Adrenal gland (tissue), 12 donors: ENCODE data around the gene LZTS2. TPM values are rescaled to one million over a fixed set of nuclear protein-coding genes. Genes with fewer than 3 reads are reported as not detected.

Experiments used
- DNase-seq, 7 donors: peaks; one replicate each; pipeline ENCODE4 v3.0.0-alpha.2; 2019 to 2020
- H3K27ac ChIP-seq, 5 donors: fragments of 200-600 bp; sonication (generic) in 4 of 5; 1 replicate in 3 of 5; 2 replicates in 2 of 5; pipeline versions ENCODE4 v1.5.1 to v1.8.0; 2016 to 2020; ENCODE audit warnings: mild to moderate bottlenecking in 1 of 5
- H3K27me3 ChIP-seq: fragments of 200-600 bp; 2 replicates; pipeline ENCODE4 v1.8.0; 2021
- H3K36me3 ChIP-seq, 2 donors: fragments of 200-600 bp; replicated peaks in 1 of 2; 1 replicate in 1 of 2; 2 replicates in 1 of 2; pipeline versions ENCODE4 v1.5.1 to v1.8.0; 2018 to 2022
- H3K4me1 ChIP-seq, 2 donors: fragments of 200-600 bp; replicated peaks in 1 of 2; 1 replicate in 1 of 2; 2 replicates in 1 of 2; pipeline versions ENCODE4 v1.5.1 to v1.8.0; 2018 to 2021
- H3K4me3 ChIP-seq, 4 donors: fragments of 200-600 bp; sonication (generic) in 3 of 4; one replicate each; pipeline ENCODE4 v1.5.1; 2016 to 2018
- H3K9me3 ChIP-seq, 3 donors: fragments of 200-600 bp; sonication (generic) in 1 of 3; replicated peaks in 1 of 3; 1 replicate in 2 of 3; 2 replicates in 1 of 3; pipeline versions ENCODE4 v1.5.1 to v1.8.0; 2016 to 2021
- CTCF ChIP-seq, 6 experiments: fragments of 450-650 bp in 4 of 6; fragments of 200-600 bp in 2 of 6; sonication (generic) in 1 of 6; IDR thresholded peaks; 1 replicate in 5 of 6; 2 replicates in 1 of 6; pipeline versions ENCODE4 v1.5.1 to v1.8.0; 2016 to 2021; ENCODE audit warnings: antibody characterized with exemption in 6 of 6, mild to moderate bottlenecking in 2 of 6, moderate library complexity in 1 of 6
- POLR2A ChIP-seq, 2 donors: fragments of 450-650 bp; IDR thresholded peaks; one replicate each; pipeline ENCODE4 v1.6.1; 2017; ENCODE audit warnings: antibody characterized with exemption in 2 of 2, mild to moderate bottlenecking in 2 of 2, moderate library complexity in 1 of 2
- WGBS, 4 donors: extraction: QIAGEN DNeasy Blood & Tissue Kit in 2 of 4; methylation state at CpG; one replicate each; pipeline versions ENCODE4 v1.1.5 to v1.1.7; 2013 to 2017; 5-methylcytosine and 5-hydroxymethylcytosine counted together
- intact Hi-C, 2 donors: fragments of 100-400 bp; cut with DNase I; formaldehyde crosslinking; loops; one replicate each; pipeline versions ENCODE4 v1.14.1 to v1.15.0; 2022 to 2023
- polyA plus RNA-seq, 3 donors: library from polyadenylated mRNA; stranded (reverse); fragments of 200-250 nt in 2 of 3; fragments of 350-450 nt in 1 of 3; fragmentation: Illumina TruSeq in 1 of 3; extraction: RNeasy Lipid Tissue Mini Kit (QIAGEN cat#74804) in 1 of 3; gene quantifications; one replicate each; pipeline ENCODE4 v1.2.3, GENCODE V29; 2013 to 2014
- total RNA-seq, 9 donors: library from RNA; depleted of rRNA in 4 of 9; stranded (reverse); fragments of >200 nt in 4 of 9; fragments of 120-200 nt in 1 of 9; fragmentation: NEBNext Ultra II Directional in 1 of 9; extraction: Animal tissue kit (Norgen Biotek cat#: 25700) in 1 of 9; gene quantifications; one replicate each; pipeline versions ENCODE4 v1.1.0 to v1.2.4, GENCODE V29; 2013 to 2023
- donor health status: healthy with polysubstance abuse.
- donor health status: Bipolar disorder and iron deficiency.
- donor health status: DM: yes; HTN: yes; CAD: no.
- donor health status: DM: no; HTN: no; CAD: no.
- donor health status: DM: no; HTN: no; CAD: no.
- donor health status: DM: yes; HTN: yes; CAD: no.

Gene LZTS2
- total and polyA plus RNA-seq, 12 donors: 12.2 to 232 (median 101) TPM

GRCh38 chr10:100995181-100995580 lies 4.4 kb upstream of the LZTS2 start:
- Histone ChIP-seq H3K36me3 (peaks cover 0 to 25% of the 10 kb centered on the region in 2 donors), H3K4me3 (no peak overlapping the region), H3K27ac (no peak overlapping the region), H3K9me3 (no peaks in the 10 kb centered on the region), H3K4me1 (peaks cover 8 to 13% of the 10 kb centered on the region in 2 donors), H3K27me3 (no peaks in the 10 kb centered on the region)
- intact Hi-C loops: loop anchor here in 1 of 2 donors (2.0 kb wide), 1 partner anchor 20 kb away; no protein-coding TSS in a partner anchor
- 65 to 73% (median 70%) methylated on average over 6 of the region's 6 CpGs for WGBS, 4 donors
- TF ChIP-seq POLR2A (IDR thresholded peaks at IDR 0.05): no peak
- TF ChIP-seq CTCF (IDR thresholded peaks at IDR 0.05): no peak
- no peak for DNase-seq

GRCh38 chr10:100996678-100997359 lies 2.8 kb upstream of the LZTS2 start:
- intact Hi-C loops: no loop called here
- H3K4me1 ChIP-seq: peaks cover 20 to 28% of the 10 kb centered on the region in 2 donors
- TF ChIP-seq POLR2A (IDR thresholded peaks at IDR 0.05): peak in 1 of 2 donors; percentile 20
- peak in 1 of 6 experiments; percentile 7 for TF ChIP-seq CTCF (IDR thresholded peaks at IDR 0.05)
- no peaks in the 10 kb centered on the region for H3K27me3 ChIP-seq
- 4 to 19% (median 5%) methylated on average over 5 to 46 of the region's 46 CpGs for WGBS, 4 donors
- H3K27ac ChIP-seq: peak overlapping the region; percentile 97 to 100 (median 100)
- peaks cover 0 to 11% of the 10 kb centered on the region in 2 donors for H3K36me3 ChIP-seq
- peak overlapping the region; percentile 55 to 86 (median 73) for H3K4me3 ChIP-seq
- peak in 3 of 7 donors; percentile 48 to 66 (median 59) for DNase-seq
- H3K9me3 ChIP-seq: no peaks in the 10 kb centered on the region

- H3K9me3 ChIP-seq: no peaks in the 10 kb centered on the region
- TF ChIP-seq CTCF (IDR thresholded peaks at IDR 0.05) (peak; percentile 79 to 91 (median 87)), POLR2A (IDR thresholded peaks at IDR 0.05) (peak in 1 of 2 donors; percentile 57)
- intact Hi-C loops: no loop called here
- peaks cover 24 to 36% of the 10 kb centered on the region in 2 donors for H3K4me1 ChIP-seq
- peak overlapping the region; percentile 55 to 86 (median 73) for H3K4me3 ChIP-seq
- no peaks in the 10 kb centered on the region for H3K27me3 ChIP-seq
- peak overlapping the region; percentile 97 to 100 (median 100) for H3K27ac ChIP-seq
- peaks cover 0 to 12% of the 10 kb centered on the region in 2 donors for H3K36me3 ChIP-seq
- peak; percentile 81 to 89 (median 84) for DNase-seq
- 0 to 1% (median 0%) methylated on average over 3 to 66 of the region's 66 CpGs for WGBS, 4 donors
These were observed 2.0 kb upstream of the LZTS2 start for GRCh38 chr10:100997360-100998182.
